ENCODE data around the gene NPAS2. TPM values are rescaled to one million over a fixed set of nuclear protein-coding genes. Genes with fewer than 3 reads are reported as not detected.

The NPAS2 gene
- total and polyA plus RNA-seq, 12 donors: 4.7 to 51.3 (median 17.6) TPM

DNA sequence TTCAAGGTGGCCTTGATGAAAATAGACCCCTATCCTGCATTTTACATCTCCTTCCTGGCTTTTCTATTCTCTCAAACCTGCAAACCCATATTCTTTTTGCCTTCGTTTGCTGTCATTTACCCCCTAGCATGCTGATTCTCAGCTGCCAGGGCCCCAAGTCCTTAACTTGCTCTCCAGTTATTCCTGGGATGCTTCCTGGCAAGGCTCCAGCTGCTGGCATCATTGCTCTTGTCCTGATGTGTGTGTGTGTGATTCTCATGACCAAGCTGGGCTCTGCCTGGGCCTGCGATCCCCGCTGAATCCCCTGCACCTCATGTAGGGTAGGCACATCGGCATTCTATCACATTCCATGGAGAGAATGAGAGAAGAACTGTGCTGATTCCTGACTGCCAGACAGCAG is 11.9 kb downstream of the NPAS2 start:
- Histone ChIP-seq H3K27me3 (no peaks in the 10 kb centered on the region), H3K9me3 (replicated peaks in 1 of 3) (no peaks in the 10 kb centered on the region), H3K27ac (no peak overlapping the region), H3K4me1 (replicated peaks in 1 of 2) (peaks cover 0 to 22% of the 10 kb centered on the region in 2 donors), H3K4me3 (no peak overlapping the region), H3K36me3 (replicated peaks in 1 of 2) (no peaks in the 10 kb centered on the region)
- intact Hi-C loops (cut with DNase I): no loop called here
- DNase-seq: peak in 2 of 7 donors; percentile 29 to 52
- WGBS, 4 donors: 94 to 98% (median 95%) methylated on average over 4 of the region's 4 CpGs
- no peak for TF ChIP-seq CTCF (IDR thresholded peaks at IDR 0.05)
- TF ChIP-seq POLR2A (IDR thresholded peaks at IDR 0.05): no peak

DNA sequence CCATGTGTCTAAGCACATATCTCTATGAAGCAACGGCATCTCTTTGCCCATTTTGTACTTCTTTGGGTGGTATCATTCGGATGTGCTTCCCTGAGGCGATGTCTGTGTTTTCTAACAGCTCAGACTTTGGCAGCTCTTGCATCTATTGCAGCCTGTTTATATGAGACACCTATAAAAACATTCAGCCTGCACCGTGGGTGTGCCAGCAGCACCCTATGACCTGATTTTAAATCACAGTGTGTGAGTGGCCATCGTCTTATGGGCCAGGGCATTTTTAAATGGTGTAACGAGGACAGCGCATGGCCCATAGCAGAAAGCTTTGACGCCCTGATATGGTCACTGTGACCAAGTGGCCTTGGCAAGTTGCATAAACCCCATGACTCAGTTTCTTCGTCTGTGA is 12.9 kb downstream of the NPAS2 start:
- peaks cover 0 to 22% of the 10 kb centered on the region in 2 donors for H3K4me1 ChIP-seq (replicated peaks in 1 of 2)
- H3K4me3 ChIP-seq: no peak overlapping the region
- no peaks in the 10 kb centered on the region for H3K36me3 ChIP-seq (replicated peaks in 1 of 2)
- no peaks in the 10 kb centered on the region for H3K9me3 ChIP-seq (replicated peaks in 1 of 3)
- H3K27me3 ChIP-seq: no peaks in the 10 kb centered on the region
- intact Hi-C loops (cut with DNase I): no loop called here
- TF ChIP-seq POLR2A (IDR thresholded peaks at IDR 0.05) (no peak), CTCF (IDR thresholded peaks at IDR 0.05) (no peak)
- DNase-seq: no peak
- no peak overlapping the region for H3K27ac ChIP-seq
- WGBS, 4 donors: 68 to 82% (median 76%) methylated on average over 9 of the region's 9 CpGs

GRCh38 chr2:100833331-100833730 is 13.4 kb downstream of the NPAS2 start:
- 94 to 100% (median 98%) methylated on average over 1 of the region's 1 CpG for WGBS, 4 donors
- Histone ChIP-seq H3K4me3 (no peak overlapping the region), H3K4me1 (replicated peaks in 1 of 2) (peaks cover 0 to 22% of the 10 kb centered on the region in 2 donors), H3K36me3 (replicated peaks in 1 of 2) (no peaks in the 10 kb centered on the region), H3K27me3 (no peaks in the 10 kb centered on the region), H3K27ac (no peak overlapping the region), H3K9me3 (replicated peaks in 1 of 3) (no peaks in the 10 kb centered on the region)
- no peak for DNase-seq
- no peak for TF ChIP-seq CTCF (IDR thresholded peaks at IDR 0.05)
- TF ChIP-seq POLR2A (IDR thresholded peaks at IDR 0.05): no peak
- intact Hi-C loops (cut with DNase I): no loop called here

DNA sequence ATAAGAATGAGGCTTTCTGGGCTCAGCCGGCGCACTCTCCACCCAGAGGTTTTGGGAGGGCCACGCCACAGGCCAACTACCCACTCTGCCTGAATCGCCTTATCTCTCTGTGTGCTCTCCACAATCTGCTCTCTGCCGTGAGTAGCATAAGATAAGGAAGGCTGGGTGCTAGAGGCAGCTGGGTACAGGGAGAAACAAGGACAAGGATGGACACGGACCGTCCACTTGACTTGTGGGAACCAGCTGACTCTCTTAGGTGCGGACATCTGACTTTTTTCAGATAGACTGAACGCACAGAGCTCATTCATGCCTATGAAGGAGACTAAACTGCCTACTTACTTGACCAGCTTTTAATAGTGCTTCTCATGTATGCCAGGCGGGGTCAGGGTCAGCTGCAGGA is 14.3 kb downstream of the NPAS2 start:
- no peak for DNase-seq
- no peak overlapping the region for H3K4me3 ChIP-seq
- intact Hi-C loops (cut with DNase I): no loop called here
- no peaks in the 10 kb centered on the region for H3K9me3 ChIP-seq (replicated peaks in 1 of 3)
- 86 to 91% (median 88%) methylated on average over 9 to 10 of the region's 10 CpGs for WGBS, 4 donors
- no peaks in the 10 kb centered on the region for H3K27me3 ChIP-seq
- no peak for TF ChIP-seq CTCF (IDR thresholded peaks at IDR 0.05)
- TF ChIP-seq POLR2A (IDR thresholded peaks at IDR 0.05): no peak
- peaks cover 0 to 22% of the 10 kb centered on the region in 2 donors for H3K4me1 ChIP-seq (replicated peaks in 1 of 2)
- H3K27ac ChIP-seq: no peak overlapping the region
- no peaks in the 10 kb centered on the region for H3K36me3 ChIP-seq (replicated peaks in 1 of 2)

All from adrenal gland (tissue), 12 donors.